ENCODE data around the gene RTRAF. TPM values are rescaled to one million over a fixed set of nuclear protein-coding genes. Genes with fewer than 3 reads are reported as not detected.

Gene RTRAF
- total and polyA plus RNA-seq, 2 donors (not counting 3 experiments of a cell fraction or from before 2014, with no cell fraction given): 64.0 to 237 TPM

DNA sequence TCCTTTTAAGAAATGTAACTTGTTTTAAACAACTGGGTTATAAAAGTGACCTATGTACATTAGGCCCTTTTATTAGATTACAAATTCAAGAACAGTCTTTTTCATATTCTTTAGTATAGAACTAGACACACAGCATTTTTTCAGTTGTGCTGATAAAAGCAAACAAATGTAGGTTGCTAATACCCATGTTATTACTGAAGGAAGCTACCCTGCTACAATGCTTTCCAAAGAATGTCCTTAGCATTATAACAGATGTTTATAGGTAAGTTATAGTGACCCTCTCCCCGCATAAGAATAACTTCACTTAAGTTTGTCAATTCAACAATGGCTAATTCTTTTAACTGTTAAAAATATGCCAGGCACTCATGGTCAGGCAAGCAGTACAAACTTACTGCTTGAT, 17.9 kb downstream of the RTRAF start:
- Histone ChIP-seq H3K9me1 (replicated peaks; ENCODE audit: control insufficient read depth, extremely low read depth, insufficient read depth, low read length) (no peaks in the 10 kb centered on the region), H3K79me2 (ENCODE audit: control insufficient read depth, insufficient read depth, low read length) (no peaks in the 10 kb centered on the region), H3K4me3 (replicated peaks in 1 of 3; ENCODE audit: insufficient read depth in 1 of 3, low read depth in 1 of 3, low read length in 3 of 3) (no peak overlapping the region), H2AFZ (ENCODE audit: low read depth, low read length) (no peak overlapping the region), H3K9me3 (replicated peaks; ENCODE audit: control insufficient read depth, insufficient read depth, low read length) (no peaks in the 10 kb centered on the region), H3K4me2 (ENCODE audit: insufficient read depth, low read length) (no peak overlapping the region), H4K20me1 (replicated peaks; ENCODE audit: control insufficient read depth, extremely low read depth, insufficient read depth, low read length) (no peaks in the 10 kb centered on the region), H3K9ac (replicated peaks; ENCODE audit: extremely low read depth, insufficient read depth, low read length) (no peak overlapping the region), H3K4me1 (ENCODE audit: control insufficient read depth, extremely low read depth, insufficient read depth, low read length) (peaks cover 14% of the 10 kb centered on the region), H3K27me3 (ENCODE audit: control insufficient read depth in 2 of 2, insufficient read depth in 2 of 2, low read length in 2 of 2) (no peaks in the 10 kb centered on the region), H3K27ac (ENCODE audit: insufficient read depth, low read depth, low read length) (no peak overlapping the region), H3K36me3 (ENCODE audit: control insufficient read depth in 2 of 2, extremely low read depth in 1 of 2, insufficient read depth in 2 of 2, low read length in 2 of 2) (peaks cover 29% of the 10 kb centered on the region in 2 experiments)
- DNase-seq (ENCODE audit: low read depth, low spot score) (no peak), FAIRE-seq (no peak)
- intact Hi-C loops (cut with micrococcal nuclease): no loop called here
- ChIA-PET CTCF (interaction anchor here (0.6 to 1.3 kb wide), 4 partner anchors 12 to 64 kb away, joined by 3 to 5 read pairs (median 4); no protein-coding TSS in a partner anchor), POLR2A (no interaction called here)
- no TSS peak for BruUV-seq (replicated peaks)
- dilution Hi-C loops (cut with MboI; ENCODE audit: extremely low pct_ligation_motif_present, low sequenced_read_pairs): no loop called here
- TF ChIP-seq CTCF (IDR thresholded peaks at IDR 0.05; ENCODE audit: extremely low read depth in 1 of 2, insufficient read depth in 1 of 2, low read depth in 1 of 2, low read length in 2 of 2) (no peak), POLR2AphosphoS5 (IDR thresholded peaks at IDR 0.05; ENCODE audit: insufficient read depth, low read depth, low read length) (no peak), FOS (IDR thresholded peaks at IDR 0.05; ENCODE audit: borderline replicate concordance, insufficient read depth, low read length) (no peak), POLR2A (IDR thresholded peaks at IDR 0.05; ENCODE audit: low read depth, low read length) (no peak), JUN (IDR thresholded peaks at IDR 0.05; ENCODE audit: borderline replicate concordance, insufficient read depth, insufficient read length, low read depth) (no peak)

DNA sequence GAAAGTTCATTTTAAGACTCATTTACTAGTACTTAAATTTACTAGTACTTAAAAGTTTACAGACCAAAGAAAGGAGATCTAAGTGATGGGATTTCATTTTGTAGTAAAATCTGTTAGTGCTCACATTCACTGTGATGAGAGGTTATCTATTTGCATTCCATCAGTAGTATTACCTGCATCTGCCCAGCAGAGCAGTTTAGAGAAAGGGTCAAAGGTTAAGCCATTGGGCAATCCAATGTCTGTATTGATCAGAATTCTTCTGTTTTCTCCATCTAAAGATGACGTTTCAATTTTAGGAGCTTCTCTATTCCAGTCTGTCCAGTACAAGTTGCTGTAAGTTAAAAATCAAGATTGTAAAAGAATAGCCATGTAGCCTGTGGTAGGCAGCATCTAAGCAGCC, 18.3 kb downstream of the RTRAF start:
- intact Hi-C loops (cut with micrococcal nuclease): no loop called here
- no peak overlapping the region for H3K4me2 ChIP-seq (ENCODE audit: insufficient read depth, low read length)
- H4K20me1 ChIP-seq (replicated peaks; ENCODE audit: control insufficient read depth, extremely low read depth, insufficient read depth, low read length): no peaks in the 10 kb centered on the region
- no peak overlapping the region for H3K9ac ChIP-seq (replicated peaks; ENCODE audit: extremely low read depth, insufficient read depth, low read length)
- POLR2A ChIA-PET: no interaction called here
- no peak overlapping the region for H2AFZ ChIP-seq (ENCODE audit: low read depth, low read length)
- no peak for DNase-seq (ENCODE audit: low read depth, low spot score)
- no peaks in the 10 kb centered on the region for H3K9me3 ChIP-seq (replicated peaks; ENCODE audit: control insufficient read depth, insufficient read depth, low read length)
- peaks cover 10% of the 10 kb centered on the region for H3K4me1 ChIP-seq (ENCODE audit: control insufficient read depth, extremely low read depth, insufficient read depth, low read length)
- no peaks in the 10 kb centered on the region for H3K79me2 ChIP-seq (ENCODE audit: control insufficient read depth, insufficient read depth, low read length)
- no peak overlapping the region for H3K4me3 ChIP-seq (replicated peaks in 1 of 3; ENCODE audit: insufficient read depth in 1 of 3, low read depth in 1 of 3, low read length in 3 of 3)
- no TSS peak for BruUV-seq (replicated peaks)
- CTCF ChIA-PET: interaction anchor here (1.1 to 1.3 kb wide), 2 partner anchors 29 to 64 kb away, joined by 4 to 5 read pairs; no protein-coding TSS in a partner anchor
- TF ChIP-seq EZH2 (IDR thresholded peaks at IDR 0.05; ENCODE audit: borderline replicate concordance, low read depth, low read length, severe bottlenecking) (no peak), MYC (IDR thresholded peaks at IDR 0.05; ENCODE audit: low read depth, low read length) (no peak)
- TF ChIP-seq, protein P1, sequence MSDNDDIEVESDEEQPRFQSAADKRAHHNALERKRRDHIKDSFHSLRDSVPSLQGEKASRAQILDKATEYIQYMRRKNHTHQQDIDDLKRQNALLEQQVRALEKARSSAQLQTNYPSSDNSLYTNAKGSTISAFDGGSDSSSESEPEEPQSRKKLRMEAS (IDR thresholded peaks at IDR 0.05; ENCODE audit: insufficient read depth, insufficient read length): no peak
- no peak overlapping the region for H3K27ac ChIP-seq (ENCODE audit: insufficient read depth, low read depth, low read length)
- no peaks in the 10 kb centered on the region for H3K9me1 ChIP-seq (replicated peaks; ENCODE audit: control insufficient read depth, extremely low read depth, insufficient read depth, low read length)
- peaks cover 28 to 29% of the 10 kb centered on the region in 2 experiments for H3K36me3 ChIP-seq (ENCODE audit: control insufficient read depth in 2 of 2, extremely low read depth in 1 of 2, insufficient read depth in 2 of 2, low read length in 2 of 2)
- no peak for FAIRE-seq
- H3K27me3 ChIP-seq (ENCODE audit: control insufficient read depth in 2 of 2, insufficient read depth in 2 of 2, low read length in 2 of 2): no peaks in the 10 kb centered on the region
- dilution Hi-C loops (cut with MboI; ENCODE audit: extremely low pct_ligation_motif_present, low sequenced_read_pairs): no loop called here

Measured in endothelial cell of umbilical vein (primary cell).